ENCODE results near the gene ALPG. TPM values are rescaled to one million over a fixed set of nuclear protein-coding genes. Genes with fewer than 3 reads are reported as not detected.

ALPG gene
- polyA plus RNA-seq, 3 donors, result not detected

- DNase-seq, result no peak
Measured at GRCh38 chr2:232457121-232458011, 50.7 kb downstream of the ALPG start.

DNA sequence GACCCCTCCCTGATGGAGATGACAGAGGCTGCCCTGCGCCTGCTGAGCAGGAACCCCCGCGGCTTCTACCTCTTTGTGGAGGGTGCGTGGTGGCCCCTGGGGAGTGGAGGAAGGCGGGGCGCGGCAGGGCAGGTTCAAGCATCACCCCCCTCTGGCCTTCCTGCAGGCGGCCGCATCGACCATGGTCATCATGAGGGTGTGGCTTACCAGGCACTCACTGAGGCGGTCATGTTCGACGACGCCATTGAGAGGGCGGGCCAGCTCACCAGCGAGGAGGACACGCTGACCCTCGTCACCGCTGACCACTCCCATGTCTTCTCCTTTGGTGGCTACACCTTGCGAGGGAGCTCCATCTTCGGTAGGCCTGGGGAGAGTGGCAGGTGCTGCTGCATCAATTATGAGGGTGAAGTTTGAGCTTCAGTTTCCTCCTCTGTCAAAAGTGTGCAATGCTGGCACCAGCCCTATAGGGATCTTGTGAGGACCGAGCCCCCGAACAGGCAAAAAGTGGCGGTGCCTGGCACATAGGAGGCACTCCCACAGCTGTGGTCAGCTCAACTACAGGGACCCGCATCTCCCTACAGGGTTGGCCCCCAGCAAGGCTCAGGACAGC is 51.5 kb downstream of the ALPG start:
- DNase-seq, result no peak

GRCh38 chr2:232458661-232459418 is 52.2 kb downstream of the ALPG start:
- no peak for DNase-seq

- no peak for DNase-seq
Measured at GRCh38 chr2:232459419-232460035, 52.9 kb downstream of the ALPG start.

GRCh38 chr2:232460171-232460570 is 53.5 kb downstream of the ALPG start:
- DNase-seq, result no peak

Other genes with a start within 250 kb of the ALPG start
- not detected for gene ALPP, start 28.1 kb upstream of the ALPG start, polyA plus RNA-seq (ENCODE audit: insufficient read length in 3 of 3)
- under 1 TPM; 0.06 to 0.24 (median 0.10) TPM for gene ALPI, start 49.3 kb downstream of the ALPG start, polyA plus RNA-seq (ENCODE audit: insufficient read length in 3 of 3)
- gene ECEL1, start 81.0 kb downstream of the ALPG start, polyA plus RNA-seq (ENCODE audit: insufficient read length in 3 of 3), result 10 to 100 TPM in 2 of 3 donors, 1 to 10 TPM in 1; 4.8 to 24.8 (median 17.4) TPM
- gene PRSS56, start 113.5 kb downstream of the ALPG start, polyA plus RNA-seq (ENCODE audit: insufficient read length in 3 of 3), result under 1 TPM in 1 of 3 donors, not detected in 2; 0.13 TPM
- 1 to 10 TPM in 1 of 3 donors, under 1 TPM in 2; 0.47 to 1.2 (median 0.71) TPM for gene CHRND, start 119.3 kb downstream of the ALPG start, polyA plus RNA-seq (ENCODE audit: insufficient read length in 3 of 3)
- gene CHRNG, start 132.8 kb downstream of the ALPG start, polyA plus RNA-seq (ENCODE audit: insufficient read length in 3 of 3), result 1 to 10 TPM in 2 of 3 donors, under 1 TPM in 1; 0.87 to 1.9 (median 1.4) TPM
- gene TIGD1, start 143.7 kb downstream of the ALPG start, polyA plus RNA-seq (ENCODE audit: insufficient read length in 3 of 3), result 10 to 100 TPM; 11.8 to 13.7 (median 12.4) TPM
- 100 to 1,000 TPM; 113 to 124 (median 113) TPM for gene EIF4E2, start 143.8 kb downstream of the ALPG start, polyA plus RNA-seq (ENCODE audit: insufficient read length in 3 of 3)
- gene EFHD1, start 226.8 kb downstream of the ALPG start, polyA plus RNA-seq (ENCODE audit: insufficient read length in 3 of 3), result 10 to 100 TPM; 58.4 to 77.2 (median 62.4) TPM

Measured in renal pelvis (tissue), 4 donors.